MM.1S (cell line): ENCODE measurements around the gene TMEM245.

Experiments
- DNase-seq: peaks from one replicate; pipeline ENCODE4 v3.0.0-alpha.2; 2015
- H2AFZ ChIP-seq: fragments of 300-600 bp; sonication (generic); 2 replicates; pipeline ENCODE4 v1.6.0; 2016; ENCODE audit warnings: antibody characterized with exemption, low read length
- H3F3A ChIP-seq: fragments of 300-600 bp; sonication (generic); 2 replicates; pipeline ENCODE4 v1.6.1; 2016; ENCODE audit warnings: mild to moderate bottlenecking, antibody characterized with exemption, low read length, moderate library complexity, mixed read lengths; ENCODE audit not compliant: insufficient read depth
- H3K27ac ChIP-seq: fragments of 300-600 bp; sonication (generic); 2 replicates; pipeline ENCODE4 v1.5.1; 2016; ENCODE audit warnings: mild to moderate bottlenecking, low read length
- H3K27me3 ChIP-seq: fragments of 300-600 bp; sonication (generic); replicated peaks from 2 replicates; pipeline ENCODE4 v1.6.0; 2016; ENCODE audit warnings: low read length; ENCODE audit not compliant: insufficient read depth
- H3K36me3 ChIP-seq: fragments of 300-600 bp; sonication (generic); replicated peaks from 2 replicates; pipeline ENCODE4 v1.6.1; 2016; ENCODE audit warnings: mild to moderate bottlenecking, low read length, mixed read lengths; ENCODE audit not compliant: insufficient read depth
- H3K4me1 ChIP-seq: fragments of 300-600 bp; sonication (generic); 2 replicates; pipeline ENCODE4 v1.6.1; 2016; ENCODE audit warnings: low read length, mixed read lengths
- H3K4me2 ChIP-seq: fragments of 300-600 bp; sonication (generic); 2 replicates; pipeline ENCODE4 v1.6.0; 2016; ENCODE audit warnings: low read depth, low read length
- H3K4me3 ChIP-seq: fragments of 300-600 bp; sonication (generic); 2 replicates; pipeline ENCODE4 v1.5.1; 2016; ENCODE audit warnings: low read length, mixed read lengths
- H3K79me2 ChIP-seq: fragments of 300-600 bp; sonication (generic); 2 replicates; pipeline ENCODE4 v1.6.1; 2016; ENCODE audit warnings: mixed run types, low read length, mixed read lengths
- H3K9ac ChIP-seq: fragments of 300-600 bp; sonication (generic); 2 replicates; pipeline ENCODE4 v1.6.1; 2016; ENCODE audit warnings: low read length, mixed read lengths
- H3K9me2 ChIP-seq: fragments of 300-600 bp; sonication (generic); replicated peaks from 2 replicates; pipeline ENCODE4 v1.6.1; 2016; ENCODE audit warnings: mild to moderate bottlenecking, low read length, mixed read lengths; ENCODE audit not compliant: insufficient read depth
- H3K9me3 ChIP-seq: fragments of 300-600 bp; sonication (generic); replicated peaks from 2 replicates; pipeline ENCODE4 v1.6.1; 2016; ENCODE audit warnings: mild to moderate bottlenecking, low read length, mixed read lengths; ENCODE audit not compliant: insufficient read depth
- H4K20me1 ChIP-seq: fragments of 300-600 bp; sonication (generic); 2 replicates; pipeline ENCODE4 v1.6.1; 2016; ENCODE audit warnings: mild to moderate bottlenecking, low read length, moderate library complexity, mixed read lengths; ENCODE audit not compliant: insufficient read depth
- EZH2 ChIP-seq: fragments of 300-600 bp; sonication (generic); optimal IDR thresholded peaks from 2 replicates; pipeline ENCODE3; 2017; ENCODE audit warnings: low read depth, mild to moderate bottlenecking, antibody characterized with exemption, low read length, mixed read lengths
- EZH2phosphoT487 ChIP-seq: fragments of 300-600 bp; sonication (generic); IDR thresholded peaks from 2 replicates; pipeline ENCODE4 v1.6.1; 2018; ENCODE audit warnings: antibody characterized with exemption, low read length
- TF ChIP-seq, protein P1 (sequence below): fragments of 300-600 bp; sonication (generic); IDR thresholded peaks from 2 replicates; pipeline ENCODE4 v1.5.1; 2016; ENCODE audit warnings: antibody characterized with exemption, low read length, mixed read lengths

Gene TMEM245

GRCh38 chr9:109072821-109073435 lies 46.8 kb downstream of the TMEM245 start:
- TF ChIP-seq EZH2 (no peak), EZH2phosphoT487 (no peak)
- TF ChIP-seq, protein P1, sequence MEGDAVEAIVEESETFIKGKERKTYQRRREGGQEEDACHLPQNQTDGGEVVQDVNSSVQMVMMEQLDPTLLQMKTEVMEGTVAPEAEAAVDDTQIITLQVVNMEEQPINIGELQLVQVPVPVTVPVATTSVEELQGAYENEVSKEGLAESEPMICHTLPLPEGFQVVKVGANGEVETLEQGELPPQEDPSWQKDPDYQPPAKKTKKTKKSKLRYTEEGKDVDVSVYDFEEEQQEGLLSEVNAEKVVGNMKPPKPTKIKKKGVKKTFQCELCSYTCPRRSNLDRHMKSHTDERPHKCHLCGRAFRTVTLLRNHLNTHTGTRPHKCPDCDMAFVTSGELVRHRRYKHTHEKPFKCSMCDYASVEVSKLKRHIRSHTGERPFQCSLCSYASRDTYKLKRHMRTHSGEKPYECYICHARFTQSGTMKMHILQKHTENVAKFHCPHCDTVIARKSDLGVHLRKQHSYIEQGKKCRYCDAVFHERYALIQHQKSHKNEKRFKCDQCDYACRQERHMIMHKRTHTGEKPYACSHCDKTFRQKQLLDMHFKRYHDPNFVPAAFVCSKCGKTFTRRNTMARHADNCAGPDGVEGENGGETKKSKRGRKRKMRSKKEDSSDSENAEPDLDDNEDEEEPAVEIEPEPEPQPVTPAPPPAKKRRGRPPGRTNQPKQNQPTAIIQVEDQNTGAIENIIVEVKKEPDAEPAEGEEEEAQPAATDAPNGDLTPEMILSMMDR = no peak
- H2AFZ ChIP-seq = no peak overlapping the region
- H3K9me2 ChIP-seq = no peaks in the 10 kb centered on the region
- H3K36me3 ChIP-seq = no peaks in the 10 kb centered on the region; the same call in none of the 2 replicates
- no peak for DNase-seq
- no peaks in the 10 kb centered on the region for H3K4me1 ChIP-seq
- H3K79me2 ChIP-seq = no peaks in the 10 kb centered on the region
- no peak overlapping the region for H3K9ac ChIP-seq
- no peaks in the 10 kb centered on the region for H3K9me3 ChIP-seq
- no peak overlapping the region for H3K4me2 ChIP-seq
- H3K4me3 ChIP-seq = no peak overlapping the region
- no peak overlapping the region for H3K27ac ChIP-seq
- H3K27me3 ChIP-seq = no peaks in the 10 kb centered on the region
- no peaks in the 10 kb centered on the region for H3F3A ChIP-seq
- no peaks in the 10 kb centered on the region for H4K20me1 ChIP-seq

DNA sequence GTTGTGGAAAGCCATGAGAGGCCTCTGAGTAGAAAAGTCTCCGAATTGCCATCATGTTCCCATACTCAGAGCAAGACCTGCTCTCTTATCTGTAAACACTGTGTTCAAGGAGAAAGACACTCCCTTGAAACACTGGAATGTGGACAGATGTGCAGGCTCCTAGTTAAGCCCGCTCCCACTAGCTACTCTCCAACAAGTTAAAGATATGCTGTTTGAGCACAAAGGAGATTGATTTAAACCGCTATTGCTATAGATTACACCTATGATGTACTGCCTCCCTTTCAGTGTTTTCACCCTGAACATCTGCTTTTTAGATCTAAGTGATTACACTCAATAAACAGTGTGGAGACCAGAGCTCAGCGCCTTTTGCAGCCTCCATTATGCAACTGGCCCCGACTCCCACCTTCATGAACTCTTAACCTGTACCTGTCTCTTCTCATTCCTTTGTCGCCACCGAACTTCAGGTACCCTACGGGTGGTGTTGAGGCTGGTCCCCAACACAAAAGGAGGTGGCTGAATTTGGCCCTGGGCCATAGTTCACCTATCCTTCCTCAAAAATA lies 47.5 kb downstream of the TMEM245 start:
- H3K4me2 ChIP-seq = no peak overlapping the region
- DNase-seq = no peak
- H3K36me3 ChIP-seq = no peaks in the 10 kb centered on the region; the same call in none of the 2 replicates
- TF ChIP-seq EZH2phosphoT487 (no peak), EZH2 (no peak)
- TF ChIP-seq, protein P1 = no peak
- H3K4me1 ChIP-seq = no peaks in the 10 kb centered on the region
- no peaks in the 10 kb centered on the region for H3K9me2 ChIP-seq
- no peaks in the 10 kb centered on the region for H3K79me2 ChIP-seq
- H4K20me1 ChIP-seq = no peaks in the 10 kb centered on the region
- H3K9ac ChIP-seq = no peak overlapping the region
- H3F3A ChIP-seq = no peaks in the 10 kb centered on the region
- no peak overlapping the region for H3K4me3 ChIP-seq
- no peaks in the 10 kb centered on the region for H3K27me3 ChIP-seq
- H3K9me3 ChIP-seq = no peaks in the 10 kb centered on the region
- H2AFZ ChIP-seq = no peak overlapping the region
- H3K27ac ChIP-seq = no peak overlapping the region

GRCh38 chr9:109068764-109069163 lies 51.0 kb downstream of the TMEM245 start:
- Histone ChIP-seq H3K4me2 (no peak overlapping the region), H3K36me3 (no peaks in the 10 kb centered on the region; the same call in none of the 2 replicates), H3K27ac (no peak overlapping the region), H2AFZ (no peak overlapping the region), H4K20me1 (no peaks in the 10 kb centered on the region), H3K79me2 (no peaks in the 10 kb centered on the region), H3K27me3 (no peaks in the 10 kb centered on the region), H3K9me3 (no peaks in the 10 kb centered on the region), H3K9ac (no peak overlapping the region), H3K4me1 (no peaks in the 10 kb centered on the region), H3K4me3 (no peak overlapping the region), H3F3A (no peaks in the 10 kb centered on the region), H3K9me2 (no peaks in the 10 kb centered on the region)
- TF ChIP-seq EZH2 (no peak), EZH2phosphoT487 (no peak)
- TF ChIP-seq, protein P1 = no peak
- no peak for DNase-seq
